ENCODE data around the gene ABCC4.

Gene ABCC4

DNA sequence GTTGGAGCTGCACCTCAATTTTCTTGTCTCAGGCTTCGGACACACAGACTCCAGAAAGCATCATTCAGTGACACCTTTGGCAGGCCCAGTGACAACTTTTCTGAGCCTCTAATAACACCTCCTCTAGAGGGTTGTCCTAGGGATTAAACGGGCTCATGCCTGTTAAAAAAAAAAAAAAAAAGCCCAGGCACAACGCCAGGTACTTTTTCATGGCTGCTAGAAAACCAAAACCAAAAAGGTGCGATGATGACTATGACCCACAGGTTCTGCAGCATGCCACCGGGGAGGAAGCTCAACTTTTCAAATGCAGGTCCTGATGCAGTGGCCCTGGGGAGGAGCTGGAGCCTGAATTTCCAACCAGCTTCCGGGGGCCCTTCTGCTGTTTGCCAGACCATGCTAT is 184.2 kb downstream of the ABCC4 start:
- no peak for DNase-seq (ENCODE audit: low spot score)

DNA sequence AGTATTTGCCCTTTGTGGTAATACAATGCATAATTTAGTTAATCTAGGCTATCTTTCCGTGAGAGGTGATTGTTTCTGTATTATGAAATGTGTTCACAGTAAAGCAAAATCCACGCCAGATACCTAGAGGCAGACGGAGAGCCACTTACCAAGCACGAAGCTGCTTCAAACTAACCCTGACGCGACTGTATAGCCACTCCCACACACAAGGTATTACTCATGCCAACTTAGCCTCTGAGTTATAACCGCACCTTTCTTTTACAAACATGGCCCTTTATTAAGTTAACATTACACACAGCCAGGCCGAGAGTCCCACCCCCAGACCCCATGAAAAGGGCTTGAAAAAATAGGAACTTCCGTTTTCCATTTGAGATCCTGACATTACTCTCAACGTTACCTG is 185.7 kb downstream of the ABCC4 start:
- DNase-seq (ENCODE audit: low spot score) = no peak

DNA sequence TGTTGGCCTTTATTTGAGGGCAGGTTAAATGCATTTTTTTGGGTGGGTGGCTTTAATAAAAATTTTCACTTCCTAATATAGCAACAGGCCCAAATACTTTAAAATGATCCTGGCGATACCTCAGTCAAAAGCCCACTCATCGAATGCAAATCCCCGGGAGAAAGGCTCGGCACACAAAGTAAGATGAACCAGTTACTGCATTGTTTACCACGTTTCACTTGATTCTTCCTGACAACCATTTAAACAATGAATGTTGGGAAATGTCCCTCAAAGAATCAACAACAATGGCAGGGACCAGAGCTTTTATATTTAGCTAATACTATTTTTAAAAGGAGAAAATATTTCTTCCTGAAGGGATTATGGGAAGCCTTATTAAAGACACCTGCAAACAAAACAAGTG is 187.7 kb downstream of the ABCC4 start:
- no peak for DNase-seq (ENCODE audit: low spot score)

DNA sequence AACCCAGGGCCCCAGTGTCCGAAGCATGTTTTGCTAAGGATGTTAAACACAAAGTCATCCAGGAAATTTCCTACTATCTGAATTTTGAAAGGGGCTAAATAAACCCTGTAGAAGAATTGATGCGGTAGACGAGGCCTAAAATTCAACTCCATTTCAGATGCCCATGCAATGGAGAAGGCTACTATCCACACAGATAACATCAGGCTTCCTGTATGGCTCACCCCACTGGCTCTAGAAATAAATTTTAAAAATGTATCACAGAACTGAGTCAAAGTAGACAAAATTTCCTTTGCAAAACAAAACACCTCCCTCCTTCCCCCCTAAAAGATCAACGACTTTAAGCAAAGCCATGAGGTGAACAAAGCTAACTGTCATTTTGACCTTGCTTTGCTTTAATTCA is 188.4 kb downstream of the ABCC4 start:
- no peak for DNase-seq (ENCODE audit: low spot score)

DNA sequence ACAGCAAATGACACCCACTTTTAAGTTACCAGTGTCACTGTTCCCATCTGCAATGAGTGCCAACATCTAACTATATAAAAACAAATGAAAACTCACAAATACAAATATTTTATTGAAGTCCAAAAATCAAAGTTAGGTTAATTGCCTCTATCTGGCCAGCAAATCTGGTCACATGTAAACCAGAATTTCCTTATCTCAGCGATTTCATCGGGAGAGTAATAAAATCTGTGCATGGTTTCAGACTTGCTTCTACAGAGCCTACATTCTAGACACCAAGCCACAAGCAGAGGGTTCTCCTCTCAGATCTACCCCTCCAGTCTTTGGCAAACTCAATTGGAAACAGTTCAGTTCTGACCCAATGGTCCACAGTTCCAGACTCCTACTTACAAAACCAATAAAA is 189.6 kb downstream of the ABCC4 start:
- no peak for DNase-seq (ENCODE audit: low spot score)

DNA sequence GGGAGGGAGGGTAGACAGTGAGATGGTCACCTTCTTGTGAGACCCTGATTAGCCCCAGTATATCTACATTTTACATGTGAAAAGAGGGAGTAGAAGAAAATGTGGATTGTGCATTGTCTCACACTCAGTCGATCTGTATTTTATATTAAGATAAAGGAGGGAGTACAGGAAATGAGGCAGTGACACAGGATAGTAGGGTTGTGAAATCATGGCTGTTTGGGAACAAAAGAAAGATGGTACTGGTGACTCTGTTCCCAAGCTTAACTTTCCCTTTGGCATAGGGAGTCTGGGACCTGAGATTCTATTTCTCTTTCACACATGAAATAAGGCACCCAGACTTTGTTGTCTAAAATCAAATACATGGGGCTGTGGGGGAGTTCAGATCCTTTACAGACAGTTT is 194.7 kb downstream of the ABCC4 start:
- DNase-seq (ENCODE audit: low spot score) = no peak

DNA sequence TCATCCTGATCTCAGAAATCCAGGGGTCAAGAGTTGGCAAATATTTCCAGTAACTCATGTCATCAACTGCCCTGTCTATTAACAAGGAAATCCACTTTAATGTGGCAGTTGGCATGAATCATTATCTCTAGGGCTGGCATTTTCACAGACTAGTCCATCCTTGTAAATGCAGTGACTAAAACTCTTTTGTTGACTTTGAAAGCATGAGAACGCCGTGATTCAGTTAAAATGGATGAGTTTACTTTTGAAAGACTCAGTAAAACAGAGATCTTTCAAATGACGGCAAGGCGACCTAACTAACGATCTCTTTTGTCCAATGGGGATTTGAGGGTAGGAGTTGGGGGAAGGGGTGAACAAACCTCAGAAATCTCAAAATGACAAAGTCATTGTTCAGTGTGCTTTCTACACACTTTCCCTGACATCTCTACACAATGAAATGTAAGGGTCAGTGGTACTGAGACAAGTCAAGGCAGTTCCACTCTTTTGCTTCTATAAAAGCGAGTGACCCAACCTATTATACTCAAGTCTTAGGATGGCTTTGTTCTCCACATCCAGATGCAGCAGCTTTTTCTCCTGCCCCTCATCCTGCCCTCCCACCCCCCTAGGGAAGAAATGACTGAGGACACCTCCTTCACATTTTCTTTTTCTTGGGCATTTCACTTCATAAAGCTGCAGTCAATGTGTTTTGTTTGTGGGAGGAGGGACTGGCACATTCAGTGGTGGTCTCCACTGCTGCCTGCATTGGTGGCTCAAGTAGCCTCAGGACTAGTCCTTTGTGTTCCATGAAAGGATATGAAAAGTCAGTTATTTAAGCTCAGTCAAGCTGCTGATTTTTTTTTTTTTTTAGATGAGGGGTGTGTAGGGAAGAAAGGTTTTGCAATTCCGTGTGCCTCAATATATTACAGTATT is 200.5 kb downstream of the ABCC4 start:
- no peak for DNase-seq (ENCODE audit: low spot score)

DNA sequence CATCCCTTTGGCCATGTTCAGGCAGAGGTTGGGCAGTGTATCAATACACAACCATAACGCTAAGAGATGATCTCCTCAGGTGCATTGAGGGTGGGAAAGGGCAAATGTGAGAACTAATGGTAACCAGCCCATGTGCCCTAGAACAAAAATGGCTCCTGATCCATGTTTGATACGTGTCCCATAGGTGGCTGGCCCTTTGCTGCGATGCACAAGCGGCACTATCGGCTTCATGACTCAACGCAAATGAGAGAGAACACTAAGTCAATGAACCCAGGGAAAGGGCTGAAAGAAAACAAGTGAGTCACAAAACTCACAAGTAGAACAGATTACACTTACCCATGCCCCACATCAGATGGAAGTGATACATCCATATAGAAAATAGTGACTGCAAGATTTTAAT is 201.7 kb downstream of the ABCC4 start:
- DNase-seq (ENCODE audit: low spot score) = no peak

DNA sequence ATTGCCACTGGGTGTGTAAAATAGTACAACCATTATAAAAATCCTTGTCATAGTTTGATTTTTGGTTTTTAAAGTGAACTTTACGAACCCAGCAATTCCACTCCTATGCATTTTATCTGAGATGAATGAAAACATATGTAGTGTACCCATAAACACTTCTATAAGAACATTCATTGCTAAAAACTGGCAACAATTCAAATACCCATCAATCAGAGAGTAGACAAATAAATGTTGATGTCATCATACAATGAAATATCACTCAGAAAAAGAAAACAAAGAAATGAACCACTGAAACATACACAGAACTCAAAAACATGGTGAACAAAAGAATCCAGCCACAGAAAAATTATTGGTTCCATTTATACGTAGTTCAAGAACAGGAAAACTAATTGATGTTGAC is 202.3 kb downstream of the ABCC4 start:
- no peak for DNase-seq (ENCODE audit: low spot score)

DNA sequence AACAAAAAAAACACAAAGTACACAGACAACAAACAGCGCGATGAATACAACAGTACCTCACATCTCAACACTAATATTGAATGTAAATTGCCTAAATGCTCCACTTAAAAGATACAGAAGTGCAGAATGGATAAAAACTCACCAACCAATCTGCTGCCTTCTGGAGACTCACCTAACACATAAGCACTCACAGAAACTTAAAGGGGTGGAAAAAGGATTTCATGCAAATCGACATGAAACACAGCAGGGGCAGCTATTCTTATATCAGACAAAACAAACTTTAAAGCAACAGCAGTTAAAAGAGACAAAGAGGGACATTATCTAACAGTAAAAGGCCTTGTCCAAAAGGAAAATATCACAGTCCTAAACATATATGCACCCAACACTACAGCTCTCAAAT is 209.5 kb downstream of the ABCC4 start:
- no peak for DNase-seq (ENCODE audit: low spot score)

DNA sequence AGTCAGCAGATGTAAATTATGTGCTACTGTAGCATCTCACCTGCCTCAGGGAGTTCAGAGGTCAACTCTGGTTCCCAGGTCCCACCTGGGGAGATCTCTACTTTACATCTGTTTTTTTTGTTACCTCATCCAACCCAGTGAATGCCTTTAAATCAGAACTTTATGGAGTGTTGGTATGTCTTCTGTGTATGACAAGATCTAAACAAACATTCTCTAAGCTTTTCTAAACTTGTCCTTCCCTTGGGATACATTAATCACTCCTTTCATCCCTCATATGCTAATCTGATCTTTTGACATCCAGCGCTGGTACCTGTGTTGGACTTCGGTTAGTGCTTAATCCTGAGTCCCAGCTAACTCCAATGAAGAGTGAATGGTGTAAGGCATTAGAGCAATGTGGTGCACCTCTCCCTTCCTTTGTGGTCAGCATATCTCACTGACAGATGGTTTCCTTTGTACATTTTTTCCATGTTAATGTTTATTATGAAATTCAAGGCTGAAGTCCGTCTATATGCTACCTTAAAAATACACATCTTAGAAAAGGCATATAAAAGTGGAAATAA is 213.4 kb downstream of the ABCC4 start:
- DNase-seq (ENCODE audit: low spot score) = no peak

DNA sequence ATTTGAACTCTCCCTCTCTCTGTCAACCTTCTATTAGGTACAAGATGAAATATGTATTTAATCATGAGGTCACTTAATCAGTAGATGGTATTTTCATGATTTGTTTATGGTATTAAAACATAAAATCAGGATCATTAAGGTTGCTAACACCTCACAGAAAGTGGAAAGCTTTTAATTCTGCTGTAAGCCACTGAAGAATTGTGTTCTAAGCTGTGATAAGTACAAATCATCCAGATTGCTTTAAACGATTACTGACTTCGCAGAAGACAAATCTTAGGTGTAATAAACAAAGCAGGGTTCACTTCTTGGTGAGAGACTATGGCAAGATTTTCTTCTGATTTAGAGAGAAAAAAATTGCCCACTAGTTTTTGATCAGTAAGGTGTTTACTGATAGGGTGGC is 214.5 kb downstream of the ABCC4 start:
- DNase-seq (ENCODE audit: low spot score) = no peak

DNA sequence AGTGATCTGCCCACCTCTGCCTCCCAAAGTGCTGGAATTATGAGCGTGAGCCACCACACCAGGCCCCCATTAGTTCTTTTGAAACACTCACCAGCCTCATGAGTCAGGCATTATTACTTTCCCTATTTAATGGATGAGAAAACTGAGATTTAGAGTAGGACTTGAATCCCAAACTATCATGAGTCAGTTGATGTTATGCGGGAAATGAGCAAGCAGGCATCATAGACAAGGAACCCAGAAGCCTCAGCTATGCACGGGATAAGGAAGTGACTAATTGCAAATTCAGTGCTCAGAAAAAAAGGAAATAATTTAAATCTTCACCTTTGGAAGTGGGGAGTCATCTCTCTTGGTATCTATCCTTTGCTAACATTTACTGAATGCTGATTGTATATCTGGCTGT is 217.5 kb downstream of the ABCC4 start:
- no peak for DNase-seq (ENCODE audit: low spot score)

DNA sequence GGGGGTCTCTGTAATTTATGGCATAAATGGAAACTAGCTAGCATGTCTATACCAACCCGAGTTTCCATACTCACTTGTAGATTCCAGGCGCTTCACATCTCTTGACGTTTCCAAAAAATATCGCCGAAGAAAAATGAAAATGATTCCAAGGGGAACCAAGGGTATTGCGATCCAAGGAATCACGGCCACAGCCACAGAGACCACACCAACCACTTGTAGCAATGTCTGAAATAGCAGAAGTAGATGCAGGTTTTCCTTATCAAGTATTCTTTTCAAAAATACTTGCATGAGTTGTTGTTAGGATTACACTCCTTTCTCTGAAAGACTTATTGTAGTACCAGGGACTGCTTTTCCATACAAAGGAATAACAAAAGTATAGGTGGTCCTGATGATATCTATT is 218.2 kb downstream of the ABCC4 start:
- no peak for DNase-seq (ENCODE audit: low spot score)

DNA sequence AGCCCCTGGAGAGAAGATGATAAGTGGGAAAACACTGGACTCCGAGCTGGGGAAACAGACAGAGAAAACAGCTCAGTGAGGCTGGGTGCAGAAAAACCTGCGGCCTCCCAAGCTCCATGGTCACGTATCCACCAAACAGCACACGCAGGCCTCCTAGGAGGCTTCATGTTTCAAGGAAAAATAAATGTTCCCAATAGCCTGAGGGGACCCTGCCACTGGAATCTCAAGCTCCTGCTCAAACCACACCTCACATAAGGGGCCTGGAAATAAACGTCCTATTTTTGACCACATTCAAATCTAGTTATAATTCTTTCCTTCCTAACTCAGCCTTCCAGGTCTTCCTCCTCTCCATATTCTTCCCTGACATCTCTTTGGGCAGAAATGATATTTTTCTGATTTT is 225.7 kb downstream of the ABCC4 start:
- no peak for DNase-seq (ENCODE audit: low spot score)

DNA sequence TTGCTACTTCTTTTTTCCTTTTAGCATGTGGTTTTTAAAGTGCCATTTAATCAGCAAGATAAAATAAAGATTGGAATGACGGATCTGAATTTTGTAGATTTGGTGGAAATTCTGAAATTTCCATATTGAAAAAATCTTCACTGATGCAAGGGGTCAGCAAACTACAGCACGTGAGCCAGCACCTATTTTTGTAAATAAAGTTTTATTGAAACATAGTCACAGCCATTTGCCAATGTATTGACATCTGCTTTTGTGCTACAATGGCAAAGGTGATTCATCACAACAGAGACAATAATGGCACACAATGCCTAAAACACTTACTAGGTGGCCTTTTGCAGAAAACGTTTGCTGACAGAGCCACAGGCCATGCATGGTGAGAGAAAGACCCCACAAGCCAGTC is 226.4 kb downstream of the ABCC4 start:
- no peak for DNase-seq (ENCODE audit: low spot score)

DNA sequence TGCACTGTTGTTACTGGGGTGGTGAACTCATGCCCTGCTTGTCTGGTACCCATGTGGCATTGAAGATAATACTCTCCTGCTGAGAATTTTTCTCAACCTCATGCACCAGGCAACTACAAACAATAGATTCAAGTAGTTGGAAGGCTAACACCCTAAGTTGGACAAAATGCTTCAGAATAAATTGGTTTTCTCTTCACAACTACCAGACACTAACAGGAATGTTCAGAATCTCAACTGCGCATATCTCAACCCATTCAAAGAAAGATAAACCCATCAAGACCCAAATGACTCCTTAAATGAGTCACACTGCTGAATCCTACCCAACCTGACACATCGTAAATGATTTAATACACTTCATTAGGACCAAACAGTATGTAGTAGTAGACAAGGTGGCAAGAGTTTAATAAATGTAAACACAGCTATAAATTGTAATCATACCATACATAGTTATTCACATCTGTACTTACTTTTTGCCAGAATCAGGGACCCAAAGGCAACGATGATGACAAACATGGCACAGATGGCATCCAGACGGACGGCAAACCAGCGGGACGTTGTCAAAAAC is 227.4 kb downstream of the ABCC4 start:
- DNase-seq (ENCODE audit: low spot score) = no peak

DNA sequence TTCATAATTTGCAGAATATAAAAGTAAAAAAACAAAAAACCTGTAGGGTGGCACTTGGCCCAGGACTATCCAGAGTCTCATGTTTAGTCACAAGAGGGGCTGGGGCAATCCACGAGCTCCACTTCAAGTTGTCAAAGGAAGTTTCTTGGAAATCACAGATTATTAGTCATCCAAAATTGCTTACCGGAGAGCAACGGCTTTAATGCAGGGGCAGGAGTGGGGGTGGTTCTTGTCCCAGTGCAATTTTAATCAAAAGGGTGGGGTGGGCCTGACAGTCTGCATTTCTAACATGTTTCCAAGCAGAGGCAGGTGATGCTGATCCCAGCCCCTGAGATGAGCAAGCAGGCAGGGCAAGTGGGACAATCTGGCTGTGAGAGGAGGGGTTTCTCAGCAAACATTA is 233.9 kb downstream of the ABCC4 start:
- DNase-seq (ENCODE audit: low spot score) = no peak

DNA sequence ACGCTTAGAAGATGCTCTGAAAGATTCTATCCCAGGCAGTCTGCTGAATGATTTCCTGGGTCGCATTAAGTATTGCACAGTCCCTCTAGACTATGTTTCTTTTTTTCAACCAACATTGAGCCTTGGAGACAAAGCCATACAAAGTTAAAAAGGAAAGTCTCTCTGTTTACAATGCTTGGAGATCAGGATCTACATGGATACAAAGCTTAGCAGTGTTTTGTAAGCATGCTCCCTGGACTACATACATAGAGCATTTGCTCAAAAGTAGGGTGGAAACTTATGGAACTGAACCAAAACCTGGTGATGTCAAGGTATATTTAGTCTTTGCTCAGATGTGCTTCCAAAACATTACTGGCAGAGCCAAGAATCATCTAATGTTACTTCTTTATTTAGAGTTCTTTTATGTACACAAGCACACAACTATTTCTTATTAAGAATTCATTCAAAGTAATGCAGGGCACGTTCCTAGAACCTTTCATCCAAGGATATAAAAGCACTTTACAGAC is 241.2 kb downstream of the ABCC4 start:
- DNase-seq (ENCODE audit: low spot score) = no peak

DNA sequence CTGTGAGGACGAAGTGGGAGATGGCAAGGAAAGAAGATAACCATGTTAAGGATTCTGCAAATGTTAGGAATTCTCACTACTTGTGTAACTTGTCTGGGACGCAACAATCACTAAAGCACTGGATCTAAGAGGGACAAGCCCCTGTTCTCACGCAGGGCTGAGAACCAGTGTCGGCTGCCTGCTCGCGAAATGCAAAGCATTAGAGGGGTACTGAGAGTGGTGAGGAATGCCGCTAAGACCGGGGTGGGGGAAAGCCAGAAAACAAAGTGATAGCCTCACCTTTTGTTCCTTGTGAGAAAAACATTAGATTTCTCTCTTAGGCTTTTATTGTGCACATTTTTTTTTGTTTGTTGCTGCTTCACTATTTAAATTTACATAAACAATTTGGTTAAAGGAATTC is 241.9 kb downstream of the ABCC4 start:
- DNase-seq (ENCODE audit: low spot score) = no peak

DNA sequence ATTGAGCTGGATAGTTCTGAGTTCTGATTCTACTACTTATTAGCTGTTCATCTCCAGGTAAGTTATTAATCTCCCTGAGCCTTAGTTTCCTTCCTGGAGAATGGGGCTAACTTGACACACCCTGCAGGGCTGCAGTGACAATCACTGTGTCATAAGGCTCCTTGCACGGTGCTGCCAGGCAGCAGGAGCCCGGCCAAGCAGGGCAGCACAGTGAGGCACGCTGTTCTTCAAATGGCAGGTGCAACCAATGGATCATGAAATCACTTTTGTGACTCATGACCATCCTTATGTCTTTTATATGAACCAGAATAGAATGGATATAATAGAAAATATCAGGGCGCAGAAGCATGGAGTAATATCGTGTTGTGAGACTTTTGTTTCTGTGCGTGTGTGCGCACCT is 242.6 kb downstream of the ABCC4 start:
- no peak for DNase-seq (ENCODE audit: low spot score)

DNA sequence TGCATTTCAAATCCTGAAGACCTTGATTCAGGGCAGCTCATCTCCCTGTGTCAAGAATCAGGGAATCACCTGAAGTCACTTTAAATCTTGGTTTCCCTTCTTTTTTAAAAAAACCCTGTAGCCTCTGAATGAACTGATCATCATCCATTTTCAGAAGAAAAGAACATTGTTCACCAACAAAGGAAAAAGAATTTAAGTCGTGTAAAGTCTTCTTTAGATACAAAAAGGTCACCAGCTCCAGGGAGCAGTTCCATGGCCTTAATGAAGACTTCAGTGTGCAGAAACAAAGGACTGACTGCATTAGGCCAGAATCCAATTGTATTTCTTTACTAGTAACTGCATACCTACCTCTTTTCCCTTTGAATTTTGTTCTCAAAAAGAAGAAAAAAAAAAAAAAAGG is 245.0 kb downstream of the ABCC4 start:
- DNase-seq (ENCODE audit: low spot score) = no peak

DNA sequence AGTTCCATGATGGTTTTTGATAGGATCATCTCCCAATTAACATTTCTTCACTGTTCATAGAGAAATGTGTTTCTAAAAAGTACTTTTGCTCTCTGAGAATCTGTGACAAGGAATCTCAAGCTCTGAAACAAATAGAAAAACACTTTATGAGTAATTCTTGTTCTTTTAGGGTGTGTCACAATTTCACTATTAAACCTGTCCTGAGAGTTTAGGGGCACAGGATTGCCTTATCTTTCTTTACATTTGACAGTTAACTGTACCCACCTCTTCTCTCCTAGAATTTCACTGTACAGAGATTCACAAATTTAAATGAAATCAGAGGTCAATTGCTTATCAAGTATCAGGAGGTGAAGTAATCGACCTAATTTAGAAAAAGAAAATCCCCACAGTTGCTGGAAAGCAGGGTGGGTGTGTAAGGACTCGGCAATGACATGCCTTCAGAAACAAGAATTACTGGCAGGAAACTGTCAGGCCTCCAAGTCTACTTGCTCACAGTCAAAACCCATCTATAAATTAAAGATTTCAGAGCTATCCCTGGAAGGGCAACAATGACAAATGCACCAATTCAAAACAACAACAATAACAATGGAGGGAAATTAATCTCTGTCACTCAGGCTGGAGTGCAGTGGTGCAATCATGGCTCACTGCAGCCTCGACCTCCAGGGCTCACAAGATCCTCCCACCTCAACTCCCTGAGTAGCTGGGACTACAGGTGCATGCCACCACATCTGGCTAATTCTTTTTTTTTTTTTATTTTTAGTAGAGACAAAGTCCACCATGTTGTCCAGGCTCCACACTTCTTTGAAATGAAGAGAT is 250.2 kb downstream of the ABCC4 start:
- DNase-seq (ENCODE audit: low spot score) = no peak

Measured in CD4-positive, alpha-beta T cell treated with Interleukin-6 at 100 ng/mL for 8 hours (primary cell).